ENCODE results near the gene PCMT1.
"Not testable (repeated sequence)": the region's sequence is repeated elsewhere in the genome, so short reads cannot be mapped to it uniquely, and the experiment has no call there.

The PCMT1 gene

DNA sequence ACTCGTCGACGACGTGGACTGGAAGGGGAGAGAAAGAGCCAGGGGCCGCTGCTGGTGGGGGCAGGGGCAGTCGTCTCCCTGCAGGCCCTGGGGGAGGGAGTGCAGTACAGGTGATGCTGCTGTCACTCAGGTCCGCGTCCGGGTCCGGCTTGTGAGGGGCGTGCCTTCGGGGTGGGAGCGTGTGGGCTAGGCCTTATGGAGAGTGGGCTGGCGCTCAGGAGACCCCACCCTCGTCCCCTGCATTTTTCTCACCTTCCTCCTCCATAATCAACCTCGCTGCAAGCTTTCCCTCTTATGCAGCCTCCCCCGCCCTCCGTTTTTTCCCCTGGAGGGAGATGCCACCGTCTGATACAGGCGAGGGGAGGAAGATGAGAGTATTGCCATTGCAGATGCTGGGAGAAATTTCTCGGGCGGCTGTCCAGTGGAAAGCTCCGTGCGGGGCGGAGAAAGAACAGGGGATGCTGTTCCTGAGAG, 632 bp downstream of the PCMT1 start:
- DNase-seq (ENCODE audit: low read depth), result peak; percentile 69

GRCh38 chr6:149751239-149751638, 1.7 kb downstream of the PCMT1 start:
- DNase-seq (ENCODE audit: low read depth), result no peak

- not testable (repeated sequence) for DNase-seq (ENCODE audit: low read depth)
Observed at GRCh38 chr6:149751920-149752319, 2.4 kb downstream of the PCMT1 start.

DNA sequence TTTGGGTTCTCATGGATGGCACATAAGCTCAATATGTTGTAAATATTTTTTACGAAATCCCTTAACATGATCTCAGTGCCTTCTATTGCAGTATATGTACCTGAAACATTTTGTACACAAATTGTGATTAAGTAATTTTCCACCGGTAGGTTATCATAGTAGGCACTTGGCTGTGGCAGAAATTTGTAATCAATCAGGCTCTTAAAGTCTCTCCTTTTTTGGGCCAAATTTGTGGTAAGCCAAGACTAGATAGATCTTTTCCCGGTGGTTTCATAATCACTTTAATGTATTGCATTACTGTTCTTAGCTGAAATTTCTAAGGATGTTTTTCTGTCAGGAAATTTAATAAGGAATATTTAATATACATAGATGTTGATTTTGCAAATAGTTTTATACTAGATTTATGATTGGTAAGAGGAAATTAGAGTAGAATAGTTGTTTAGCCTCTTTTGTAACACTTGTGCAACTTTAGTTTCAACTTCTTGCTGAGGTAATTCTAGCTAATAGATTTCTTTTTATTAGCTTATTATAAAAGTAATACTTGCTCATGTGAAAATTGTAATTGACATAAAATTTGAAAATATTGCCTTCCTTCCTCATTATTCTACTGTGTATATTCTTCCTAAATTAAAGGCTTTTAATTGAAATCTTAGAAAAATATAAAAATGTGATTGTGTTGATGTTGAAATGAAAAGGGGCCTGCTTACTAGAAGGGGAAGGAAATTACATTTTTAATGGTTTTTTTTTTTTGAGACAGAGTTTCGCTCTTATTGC, 3.2 kb downstream of the PCMT1 start:
- DNase-seq (ENCODE audit: low read depth), result no peak

GRCh38 chr6:149753374-149753637, 3.8 kb downstream of the PCMT1 start:
- DNase-seq (ENCODE audit: low read depth), result not testable (repeated sequence)

DNA sequence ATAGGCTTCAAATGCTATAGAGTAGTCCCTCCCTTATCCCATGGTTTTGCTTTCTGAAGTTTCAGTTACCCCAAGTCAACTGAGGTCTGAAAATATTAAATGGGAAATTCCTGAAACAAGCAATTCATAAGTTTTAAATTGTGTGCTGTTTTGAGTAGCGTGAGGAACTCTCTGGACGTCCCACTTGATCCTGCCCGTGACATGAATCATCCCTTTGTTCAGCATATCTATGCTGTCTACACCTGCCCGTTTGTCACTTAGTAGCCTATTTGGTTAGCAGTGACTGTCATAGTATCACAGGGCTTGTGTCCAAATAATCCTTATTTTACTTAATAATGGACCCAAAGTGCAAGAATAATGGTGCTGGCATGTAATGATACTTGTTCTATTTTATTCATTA, 5.0 kb downstream of the PCMT1 start:
- no peak for DNase-seq (ENCODE audit: low read depth)

- no peak for DNase-seq (ENCODE audit: low read depth)
Observed at GRCh38 chr6:149755300-149756260, 6.0 kb downstream of the PCMT1 start.

DNA sequence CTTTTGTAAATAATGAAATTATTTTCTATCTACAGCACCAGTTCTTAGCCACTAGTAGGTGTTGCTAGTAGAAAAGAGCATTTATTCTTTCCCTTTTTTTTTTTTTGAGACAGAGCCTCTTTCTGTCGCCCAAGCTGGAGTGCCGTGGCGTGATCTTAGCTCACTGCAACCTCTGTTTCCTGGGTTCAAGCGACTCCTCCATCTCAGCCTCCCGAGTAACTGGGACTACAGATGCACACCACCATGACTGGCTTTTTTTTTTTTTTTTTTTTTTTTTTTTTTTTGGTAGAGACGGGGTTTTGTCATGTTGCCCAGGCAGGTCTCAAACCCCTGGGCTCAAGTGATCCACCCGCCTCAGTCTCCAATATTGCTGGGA, 6.7 kb downstream of the PCMT1 start:
- DNase-seq (ENCODE audit: low read depth), result no peak

GRCh38 chr6:149761438-149761837, 11.9 kb downstream of the PCMT1 start:
- DNase-seq (ENCODE audit: low read depth), result peak; percentile 12

DNA sequence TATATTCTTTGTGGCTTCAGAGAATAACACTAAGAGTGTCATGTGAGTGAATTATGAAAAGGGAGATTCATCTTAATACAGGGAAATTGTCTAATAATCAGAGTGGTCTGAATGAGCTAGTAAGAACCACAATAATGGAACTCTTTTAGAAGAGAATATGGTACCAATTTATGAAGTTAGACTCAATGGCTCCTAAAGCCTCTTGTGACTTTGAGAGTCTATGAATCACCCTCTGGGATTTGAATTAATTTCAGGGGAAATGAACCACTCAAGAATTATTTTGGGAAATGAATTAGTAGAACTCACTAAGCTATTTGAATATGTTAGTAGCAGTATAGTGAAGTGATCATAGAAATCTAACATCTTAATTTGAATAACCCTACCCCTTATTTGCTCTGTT, 14.3 kb downstream of the PCMT1 start:
- DNase-seq (ENCODE audit: low read depth), result no peak

- peak; percentile 94 for DNase-seq (ENCODE audit: low read depth)
Observed at GRCh38 chr6:149766156-149766769, 16.7 kb downstream of the PCMT1 start.

DNA sequence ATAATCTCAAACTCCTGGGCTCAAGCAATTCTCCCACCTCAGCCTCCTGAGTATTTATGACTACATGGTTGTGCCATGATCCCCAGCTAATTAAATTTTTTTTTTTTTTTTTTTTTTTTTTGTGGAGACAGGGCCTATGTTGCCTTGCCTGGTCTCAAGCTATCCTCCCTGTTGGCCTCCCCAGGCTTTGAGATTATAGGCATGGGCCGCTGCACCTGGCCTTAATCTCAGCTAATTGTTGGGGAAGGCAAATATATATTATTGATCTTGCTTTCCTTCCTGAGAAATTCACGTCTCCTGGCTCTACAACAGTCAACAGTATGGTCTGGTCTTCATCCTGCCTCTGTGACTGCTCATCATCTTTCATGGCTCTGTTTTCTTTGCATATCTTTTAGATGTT, 20.1 kb downstream of the PCMT1 start:
- no peak for DNase-seq (ENCODE audit: low read depth)

GRCh38 chr6:149771185-149771584, 21.6 kb downstream of the PCMT1 start:
- no peak for DNase-seq (ENCODE audit: low read depth)

- no peak for DNase-seq (ENCODE audit: low read depth)
Observed at GRCh38 chr6:149771925-149772324, 22.4 kb downstream of the PCMT1 start.

- DNase-seq (ENCODE audit: low read depth), result no peak
Observed at GRCh38 chr6:149777624-149778023, 28.1 kb downstream of the PCMT1 start.

GRCh38 chr6:149779644-149779963, 30.1 kb downstream of the PCMT1 start:
- no peak for DNase-seq (ENCODE audit: low read depth)

- DNase-seq (ENCODE audit: low read depth), result peak; percentile 14
Observed at GRCh38 chr6:149781715-149782114, 32.2 kb downstream of the PCMT1 start.

DNA sequence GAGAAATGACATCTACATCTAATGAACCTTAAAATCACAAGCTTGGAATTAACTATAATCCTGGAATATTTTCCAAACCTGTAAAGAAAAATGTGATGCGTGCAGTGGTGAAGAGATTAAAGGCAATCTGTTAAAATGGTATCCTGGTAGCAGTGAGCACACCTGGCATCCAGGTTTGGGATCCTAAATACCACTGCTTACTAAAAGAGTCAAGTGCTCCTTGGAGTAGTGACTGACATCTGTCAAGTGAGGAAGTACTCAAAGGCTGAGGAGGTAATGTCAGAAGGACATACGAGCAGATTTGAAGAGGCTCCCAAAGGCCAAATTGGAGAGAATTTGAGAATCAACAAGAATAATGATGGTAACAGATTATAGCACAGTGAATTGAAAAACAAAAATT, 32.8 kb downstream of the PCMT1 start:
- no peak for DNase-seq (ENCODE audit: low read depth)

GRCh38 chr6:149783551-149783950, 34.0 kb downstream of the PCMT1 start:
- DNase-seq (ENCODE audit: low read depth), result no peak

DNA sequence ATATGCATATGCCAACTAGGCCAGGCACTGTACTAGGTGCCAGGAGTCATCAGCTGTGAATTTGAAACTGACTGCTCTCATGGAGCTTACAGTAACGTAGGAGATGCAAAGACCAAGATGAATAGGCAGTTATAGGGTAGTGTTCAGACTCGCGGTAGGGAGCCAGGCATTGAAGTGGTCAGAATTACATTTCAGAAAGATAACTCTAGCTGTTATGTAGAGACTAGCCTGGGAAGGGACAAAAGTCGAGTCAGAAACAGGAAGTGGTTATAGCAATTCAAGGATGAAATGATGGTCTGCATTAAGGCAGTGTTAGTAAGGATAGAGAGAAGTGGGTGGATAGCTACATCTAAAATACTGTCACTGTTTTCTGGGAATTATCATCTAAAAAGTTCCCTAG, 56.6 kb downstream of the PCMT1 start:
- DNase-seq (ENCODE audit: low read depth), result no peak

GRCh38 chr6:149809798-149810197, 60.3 kb downstream of the PCMT1 start:
- no peak for DNase-seq (ENCODE audit: low read depth)

GRCh38 chr6:149813351-149813750, 63.8 kb downstream of the PCMT1 start:
- DNase-seq (ENCODE audit: low read depth), result no peak

DNA sequence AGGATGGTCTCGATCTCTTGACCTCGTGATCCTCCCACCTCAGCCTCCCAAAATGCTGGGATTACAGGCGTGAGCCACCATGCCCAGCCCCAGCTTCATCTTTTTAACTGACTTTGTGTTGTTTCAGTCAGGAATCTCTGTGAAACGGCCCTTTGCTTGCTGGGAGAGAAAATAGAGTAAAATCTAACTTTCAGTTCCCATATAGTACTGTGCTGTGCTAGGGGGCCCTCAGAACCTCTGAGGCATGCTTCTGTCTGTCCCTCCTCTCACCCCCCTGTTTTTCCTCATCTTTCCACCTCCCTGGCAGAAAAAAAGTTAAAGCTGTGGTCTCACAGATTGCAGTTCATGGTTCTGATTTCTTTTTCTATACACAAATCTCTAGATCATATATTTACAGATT, 66.2 kb downstream of the PCMT1 start:
- no peak for DNase-seq (ENCODE audit: low read depth)

All from iris pigment epithelial cell (primary cell).